DMS114 treated with DMSO at 0.1 percent for 48 hours (cell line): Measurements from ENCODE around the gene TPD52L2.

Experiments used
- DNase-seq: peaks from one replicate; lab custom pipeline; 2025; ENCODE audit not compliant: unreplicated experiment; lab: John Stamatoyannopoulos, UW

The TPD52L2 gene

DNA sequence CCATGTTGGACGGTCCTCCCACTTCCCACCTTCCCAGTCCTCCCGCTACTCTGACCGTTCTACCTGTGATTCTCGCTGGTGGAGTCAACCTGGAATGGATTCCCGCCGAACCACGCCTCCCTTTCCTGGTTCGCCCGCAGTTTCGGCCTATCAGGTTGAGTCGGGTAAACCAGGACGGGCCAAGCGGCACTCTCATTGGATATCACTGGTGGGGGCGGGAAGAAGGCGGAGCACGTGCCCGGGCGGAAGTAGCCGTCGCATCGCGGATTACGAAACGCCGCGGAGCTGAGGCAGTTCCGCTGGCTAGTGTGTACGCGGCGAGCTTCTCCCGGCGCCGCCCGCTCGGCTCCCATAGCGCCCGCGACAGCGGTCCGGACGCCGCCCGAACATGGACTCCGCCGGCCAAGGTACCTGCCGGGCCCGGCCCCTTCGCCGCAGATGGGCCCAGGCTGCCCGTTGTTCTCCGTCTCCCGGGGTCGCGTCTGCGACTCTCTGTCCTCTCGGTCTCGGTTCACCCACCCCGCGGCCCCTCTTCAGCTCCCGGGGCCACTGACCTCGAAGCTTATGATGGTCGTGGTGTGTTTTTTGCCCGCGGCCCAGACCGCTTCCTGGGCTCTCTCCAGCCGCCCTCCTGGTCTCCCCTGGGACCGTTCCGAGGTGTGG lies at the start of gene TPD52L2:
TSS of gene TPD52L2 (plus strand) at position 293 of the 663 bp plus-strand sequence. CDS start at position 389, 96 bp downstream.
- peak; percentile 95 for DNase-seq

DNA sequence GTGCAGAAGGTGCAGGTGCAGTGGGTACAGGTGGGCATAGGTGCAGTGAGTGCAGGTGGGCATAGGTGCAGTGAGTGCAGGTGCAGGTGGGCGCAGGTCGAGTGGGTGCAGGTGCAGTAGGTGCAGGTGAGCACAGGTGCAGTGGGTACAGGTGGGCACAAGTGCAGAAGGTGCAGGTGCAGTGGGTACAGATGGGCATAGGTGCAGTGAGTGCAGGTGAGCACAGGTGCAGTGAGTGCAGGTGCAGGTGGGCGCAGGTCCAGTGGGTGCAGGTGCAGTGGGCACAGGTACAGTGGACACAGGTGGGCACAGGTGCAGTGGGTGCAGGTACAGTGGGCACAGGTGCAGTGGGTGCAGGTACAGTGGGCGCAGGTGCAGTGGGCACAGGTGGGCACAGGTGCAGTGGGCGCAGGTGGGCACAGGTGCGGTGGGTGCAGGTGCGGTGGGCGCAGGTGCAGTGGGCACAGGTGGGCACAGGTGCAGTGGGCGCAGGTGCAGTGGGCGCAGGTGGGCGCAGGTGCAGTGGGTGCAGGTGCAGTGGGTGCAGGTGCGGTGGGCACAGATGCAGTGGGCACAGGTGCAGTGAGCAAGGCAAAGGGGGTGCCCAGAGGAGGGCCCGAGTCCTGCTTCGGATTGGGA lies 49.3 kb upstream of the TPD52L2 start:
- no peak for DNase-seq

DNA sequence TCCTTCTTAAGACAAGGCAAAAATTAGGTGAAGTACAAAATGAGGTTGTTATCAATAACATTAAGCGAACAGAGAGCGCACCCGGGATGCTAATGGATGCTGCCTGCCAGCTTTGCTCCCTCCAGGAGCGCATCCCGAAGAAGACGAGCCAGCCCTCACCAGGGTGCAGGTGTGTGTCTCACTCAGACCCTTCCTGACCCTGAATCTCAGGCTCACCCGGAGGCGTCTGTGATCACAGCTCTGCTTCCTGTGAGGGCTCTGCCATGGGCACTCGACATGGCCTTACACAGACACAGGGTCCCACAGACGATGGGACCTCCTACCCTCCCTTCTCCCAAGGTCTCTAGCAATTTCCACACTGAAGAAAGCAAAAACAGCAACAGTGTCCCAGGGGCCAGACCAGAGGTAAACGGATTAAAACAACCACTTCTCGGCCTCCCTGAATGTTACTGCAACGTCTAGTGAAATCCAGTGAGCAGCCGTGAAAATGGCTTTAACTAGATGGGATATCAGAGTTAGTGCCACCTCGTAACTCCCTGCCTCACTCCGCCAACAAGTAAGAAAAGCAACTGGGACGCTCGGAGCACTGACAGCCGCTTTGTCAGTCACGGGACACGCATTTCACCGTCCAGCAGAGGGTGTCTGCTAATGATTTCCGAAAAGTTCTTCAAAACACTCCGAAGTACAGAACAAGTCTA lies 45.7 kb upstream of the TPD52L2 start:
- DNase-seq = peak; percentile 43

DNA sequence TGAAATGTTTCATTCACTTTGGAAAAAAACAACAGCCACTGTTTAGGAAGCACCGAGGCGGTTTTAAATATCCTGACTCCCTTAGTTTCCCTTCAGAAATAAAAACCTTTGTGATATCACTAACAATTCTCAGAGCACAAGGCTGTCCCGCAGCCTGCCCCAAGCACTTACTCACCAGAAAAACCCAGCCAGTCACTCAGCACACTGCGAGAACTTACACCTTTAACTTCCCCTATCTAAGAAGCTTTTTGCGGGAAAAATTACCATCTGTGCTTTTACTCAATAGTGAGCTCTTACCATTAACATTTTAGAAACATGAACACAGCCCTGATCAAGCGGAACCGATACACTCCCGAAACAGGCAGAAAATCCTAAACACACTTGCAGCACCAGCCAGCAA lies 43.3 kb upstream of the TPD52L2 start:
- no peak for DNase-seq

DNA sequence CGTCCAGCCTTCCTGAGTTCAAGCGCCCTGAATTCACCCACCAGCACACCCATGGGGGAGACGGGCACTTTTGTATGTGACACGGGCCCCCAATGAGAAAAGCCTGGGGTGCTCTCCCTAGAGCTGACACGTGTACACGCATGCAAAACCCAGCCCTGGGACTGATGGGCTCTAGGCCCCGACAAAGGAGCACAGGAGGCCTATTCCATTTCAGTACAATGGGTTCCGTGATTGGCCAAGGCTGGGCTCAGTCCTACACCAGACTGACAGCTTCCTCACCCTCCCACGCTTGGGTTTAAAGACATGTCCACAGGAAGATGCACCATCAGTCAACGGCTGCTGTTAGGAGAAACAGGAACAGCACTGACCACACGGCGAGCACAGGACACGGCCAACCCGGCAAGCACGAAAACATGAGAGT lies 42.8 kb upstream of the TPD52L2 start:
- no peak for DNase-seq

DNA sequence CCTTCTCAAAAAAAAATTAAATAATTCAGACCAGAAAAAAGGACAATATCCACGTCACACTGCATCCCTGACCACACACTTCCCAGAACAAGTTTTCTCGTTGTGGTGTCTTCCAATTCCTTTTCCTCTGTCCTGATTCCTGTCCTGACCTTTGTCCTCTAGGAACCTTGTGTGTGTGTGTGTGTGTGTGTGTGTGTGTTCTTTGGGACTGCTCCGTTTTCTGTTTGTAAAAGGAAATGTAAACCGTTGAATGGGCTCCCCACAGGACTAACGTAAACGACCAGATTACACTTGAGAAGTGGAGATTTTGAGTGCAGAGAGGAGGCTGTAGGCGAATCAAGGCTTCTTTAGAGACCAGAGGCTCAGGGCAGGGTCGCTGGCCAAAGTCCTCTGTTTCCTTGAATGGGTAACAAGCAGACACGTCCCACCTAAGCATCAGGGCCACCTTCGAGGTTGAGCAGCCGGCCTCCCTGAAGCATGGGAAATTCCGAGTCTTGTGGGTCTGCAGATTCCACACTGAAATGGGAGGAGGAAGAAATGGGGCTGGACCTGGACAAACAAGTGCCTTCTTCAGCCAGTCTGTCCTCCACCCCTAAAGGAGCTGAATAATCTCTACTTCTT lies 41.3 kb upstream of the TPD52L2 start:
- no peak for DNase-seq

DNA sequence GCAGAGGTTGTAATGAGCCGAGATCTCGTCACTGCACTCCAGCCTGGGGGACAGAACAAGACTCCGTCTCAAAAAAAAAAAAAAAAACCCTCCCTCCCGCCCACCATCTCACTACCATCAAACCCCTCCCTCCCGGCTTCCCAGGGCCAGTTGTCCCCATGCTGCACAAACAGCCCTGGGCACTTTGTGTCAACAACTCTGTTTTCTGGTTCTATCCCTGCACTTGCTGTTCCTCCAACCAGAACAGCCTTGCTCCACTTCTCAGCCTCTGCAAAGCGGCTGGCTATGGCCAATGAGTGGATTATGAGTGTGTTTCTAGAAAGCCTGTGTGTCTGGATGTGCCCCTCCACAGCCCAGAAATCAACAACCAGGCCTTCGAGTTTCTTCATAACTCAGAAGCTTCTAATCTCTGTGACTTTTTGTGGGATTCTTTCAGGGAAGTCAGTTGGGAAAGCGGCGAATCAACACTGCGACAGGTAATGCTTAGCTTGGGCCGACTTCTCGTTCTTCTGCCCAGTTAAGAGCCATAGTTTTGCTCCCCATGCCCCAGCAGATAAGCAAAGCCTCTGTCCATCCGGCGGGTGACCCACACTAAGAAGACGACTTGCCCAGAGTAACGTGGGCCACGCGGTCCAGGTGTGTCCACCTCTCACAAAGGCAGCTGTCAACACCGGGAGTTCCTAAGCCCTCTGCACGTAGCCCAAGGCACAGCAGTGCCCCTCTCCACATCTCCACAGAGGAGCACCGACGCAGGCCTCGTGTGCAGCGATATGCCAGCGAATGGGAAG lies 39.5 kb upstream of the TPD52L2 start:
- DNase-seq = no peak

DNA sequence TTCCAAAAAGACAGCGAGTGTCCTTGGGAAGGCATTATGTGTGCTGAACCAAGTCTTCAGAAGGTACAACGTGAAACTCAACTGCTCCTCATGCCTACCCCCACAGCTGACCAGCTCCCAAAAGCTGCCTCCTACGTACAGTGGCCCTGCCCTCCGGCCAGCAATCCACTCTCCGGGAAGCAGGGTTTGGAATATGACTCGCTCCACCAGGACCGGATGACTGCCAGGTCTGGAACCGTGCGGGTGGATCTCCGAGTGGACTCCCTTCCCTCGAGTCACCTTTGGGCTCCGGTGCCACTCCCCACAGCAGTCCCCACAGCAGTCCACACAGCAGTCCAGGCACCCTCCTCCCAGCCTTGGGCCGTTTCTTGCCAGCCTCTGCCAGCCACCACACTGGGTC lies 38.3 kb upstream of the TPD52L2 start:
- DNase-seq = no peak

DNA sequence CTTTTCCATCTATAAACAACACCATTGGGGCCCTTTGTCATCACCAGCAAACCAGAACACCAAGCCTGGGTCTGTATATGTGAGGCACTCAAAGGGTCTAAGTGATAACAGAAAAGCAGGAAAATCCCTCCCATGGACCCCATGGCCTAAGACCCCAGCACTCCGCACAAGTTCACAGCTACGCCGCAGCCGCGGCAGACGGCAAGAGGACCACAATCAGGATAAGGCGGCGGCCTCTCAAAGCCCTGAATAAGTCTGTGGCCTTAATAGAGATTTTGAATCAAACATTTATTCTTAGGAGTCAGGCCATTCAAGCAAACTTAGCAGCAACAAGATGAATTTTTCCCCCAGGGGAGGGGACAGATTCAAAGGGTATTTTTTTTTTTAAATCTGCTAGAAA lies 36.9 kb upstream of the TPD52L2 start:
- no peak for DNase-seq

DNA sequence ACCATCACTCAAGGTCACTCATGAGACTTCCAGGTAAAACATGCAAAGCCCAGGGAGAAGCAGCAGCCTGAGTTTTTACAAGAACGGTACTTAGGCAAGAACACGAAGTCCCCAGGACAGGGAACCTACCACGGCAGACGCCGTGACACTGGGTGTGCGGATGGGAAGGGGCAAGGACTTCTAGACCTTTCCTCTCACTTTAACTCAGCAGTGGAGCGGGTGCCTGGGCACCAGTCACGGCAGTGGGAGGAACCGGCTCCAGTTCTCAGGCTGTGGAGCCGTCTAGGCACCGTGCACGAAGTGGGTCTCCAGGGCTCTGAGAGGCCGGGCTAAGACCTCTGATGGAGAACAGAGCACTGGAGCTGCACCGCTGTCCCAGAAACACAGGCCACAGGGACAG lies 36.5 kb upstream of the TPD52L2 start:
- no peak for DNase-seq

DNA sequence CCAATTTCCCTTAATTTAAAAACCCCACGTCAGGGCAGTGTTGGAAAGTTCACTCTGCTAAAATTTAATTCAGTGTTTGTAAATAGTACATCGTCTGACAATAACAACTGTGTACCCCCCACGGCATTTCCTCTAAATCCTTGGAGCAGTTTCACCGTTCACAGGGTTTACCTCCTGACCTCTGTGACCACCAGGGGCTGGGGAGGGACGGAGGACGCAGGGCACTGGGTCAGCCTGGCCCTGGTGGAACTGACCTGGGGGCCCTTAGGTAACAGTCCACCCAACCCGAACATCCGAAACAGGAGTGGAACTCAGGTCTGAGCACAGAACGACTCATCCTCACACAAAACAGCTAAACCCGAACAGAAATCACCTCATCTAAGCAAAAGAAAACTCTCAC lies 36.1 kb upstream of the TPD52L2 start:
- DNase-seq = no peak

DNA sequence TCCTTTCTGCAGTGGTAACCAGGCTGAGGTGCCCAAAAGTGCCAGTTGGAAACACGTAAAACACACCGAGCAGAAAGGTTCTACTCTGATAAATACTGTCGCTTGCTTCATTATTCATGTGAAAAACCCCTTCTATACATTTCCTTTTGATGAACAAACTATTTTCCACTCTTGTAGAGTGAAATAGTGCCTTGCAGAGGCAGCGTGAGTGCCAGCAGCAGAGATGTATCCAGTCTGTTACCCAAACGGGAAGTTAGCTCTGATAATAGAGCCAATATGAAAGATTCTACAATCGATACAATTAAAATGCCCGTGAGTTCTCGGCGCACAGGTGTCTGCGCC lies 35.5 kb upstream of the TPD52L2 start:
- DNase-seq = no peak

DNA sequence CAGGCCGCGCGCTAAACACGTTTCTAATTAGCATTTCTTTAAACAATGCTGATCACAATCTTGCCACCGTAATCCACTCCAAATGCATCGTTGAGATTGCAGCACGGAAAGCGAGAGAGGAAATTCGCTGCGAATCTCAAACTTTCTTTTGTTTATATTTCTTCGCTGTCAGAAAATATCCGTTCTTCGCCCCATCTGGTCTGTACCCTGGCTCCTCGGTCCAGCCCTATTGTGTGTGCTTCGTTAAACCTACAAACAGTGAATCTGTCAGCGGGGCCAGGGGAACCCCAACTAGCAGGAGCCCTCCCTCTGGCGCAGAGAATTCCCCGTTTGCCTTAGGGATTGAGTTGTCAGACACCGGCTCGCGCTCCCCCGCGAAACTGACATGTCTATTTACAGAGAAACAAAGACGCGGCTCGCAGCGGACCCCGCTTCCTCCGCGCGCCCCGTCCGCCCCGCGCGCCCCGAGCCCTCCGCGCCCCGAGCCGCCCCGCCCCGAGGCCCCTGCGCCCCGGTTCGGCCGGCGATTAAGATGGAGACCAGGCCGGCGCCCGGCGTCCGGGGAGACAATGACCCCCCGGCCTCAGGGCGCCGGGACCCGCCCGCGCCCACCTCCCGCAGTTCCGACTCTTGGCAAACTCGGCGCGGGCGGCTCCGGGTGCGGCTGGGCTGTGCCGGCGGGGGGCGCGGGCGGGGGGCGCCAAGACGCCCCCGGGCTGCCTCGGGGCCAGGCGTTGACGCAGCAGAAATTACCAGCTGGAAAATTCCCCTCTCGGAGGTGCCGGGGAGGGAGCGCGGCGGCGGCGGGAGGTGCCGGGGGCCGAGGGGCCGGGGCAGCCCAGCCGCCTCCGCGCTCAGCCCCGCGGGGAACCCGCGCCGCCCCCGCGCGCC lies 34.9 kb upstream of the TPD52L2 start:
- no peak for DNase-seq

DNA sequence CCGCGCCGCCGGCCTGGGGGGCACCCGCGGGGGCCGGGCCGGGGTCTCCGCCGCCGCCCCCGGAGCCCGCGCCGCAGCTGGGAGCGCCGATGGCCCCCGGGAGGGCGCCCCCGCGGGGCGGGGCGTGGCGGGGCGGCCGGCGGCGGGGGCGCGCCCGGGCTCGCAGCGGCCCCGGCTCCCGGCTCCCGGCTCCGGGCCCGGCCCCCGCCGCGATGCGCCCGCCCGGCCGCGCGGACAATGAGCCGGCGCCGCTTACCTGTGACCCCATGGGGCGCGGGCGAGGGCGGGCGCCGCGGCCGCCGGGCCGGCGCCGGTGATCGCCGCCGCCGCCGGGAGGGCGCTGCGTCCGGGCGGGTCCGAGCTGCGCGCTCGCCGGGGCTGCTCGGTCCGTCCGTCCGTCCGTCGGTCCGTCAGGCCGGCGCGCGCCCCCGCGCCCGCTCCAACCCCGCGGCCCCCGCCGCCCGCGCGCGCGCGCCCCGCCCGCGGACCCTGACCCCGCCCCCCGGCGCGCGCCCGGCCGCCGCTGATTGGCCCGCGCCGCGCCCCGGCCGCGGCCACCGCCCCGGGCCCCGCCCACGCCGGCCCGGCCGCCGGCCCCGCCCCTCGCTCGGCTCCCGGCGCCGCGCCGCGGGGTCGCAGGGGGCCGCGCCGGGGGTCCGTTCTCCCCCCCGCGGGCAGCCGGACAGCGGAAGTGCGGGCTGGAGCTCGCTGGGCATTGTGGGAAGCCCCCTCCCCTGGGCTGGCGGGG lies 34.1 kb upstream of the TPD52L2 start, which contains the start of gene ZBTB46:
TSS of gene ZBTB46 (minus strand) at position 424 of the 748 bp plus-strand sequence. CDS start 40,507 bp downstream, outside the sequence.
- no peak for DNase-seq

DNA sequence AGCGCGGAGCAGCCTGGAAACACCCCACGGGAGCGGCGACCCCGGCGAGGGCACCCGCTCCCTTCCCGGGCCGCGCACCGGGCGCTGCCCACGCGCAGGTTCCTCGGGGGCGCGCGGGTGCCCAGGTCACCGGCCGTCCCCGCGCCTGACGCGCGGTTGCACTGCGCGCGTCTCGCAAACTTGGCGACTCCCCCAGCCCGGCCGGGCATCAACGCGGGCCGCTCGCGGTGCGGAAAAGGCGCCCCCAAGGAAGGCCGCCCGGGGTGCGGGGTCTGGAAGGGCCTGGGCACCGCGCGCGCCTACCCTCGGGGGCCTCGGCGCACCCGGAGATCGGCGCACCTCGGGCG lies 33.5 kb upstream of the TPD52L2 start:
- DNase-seq = no peak

DNA sequence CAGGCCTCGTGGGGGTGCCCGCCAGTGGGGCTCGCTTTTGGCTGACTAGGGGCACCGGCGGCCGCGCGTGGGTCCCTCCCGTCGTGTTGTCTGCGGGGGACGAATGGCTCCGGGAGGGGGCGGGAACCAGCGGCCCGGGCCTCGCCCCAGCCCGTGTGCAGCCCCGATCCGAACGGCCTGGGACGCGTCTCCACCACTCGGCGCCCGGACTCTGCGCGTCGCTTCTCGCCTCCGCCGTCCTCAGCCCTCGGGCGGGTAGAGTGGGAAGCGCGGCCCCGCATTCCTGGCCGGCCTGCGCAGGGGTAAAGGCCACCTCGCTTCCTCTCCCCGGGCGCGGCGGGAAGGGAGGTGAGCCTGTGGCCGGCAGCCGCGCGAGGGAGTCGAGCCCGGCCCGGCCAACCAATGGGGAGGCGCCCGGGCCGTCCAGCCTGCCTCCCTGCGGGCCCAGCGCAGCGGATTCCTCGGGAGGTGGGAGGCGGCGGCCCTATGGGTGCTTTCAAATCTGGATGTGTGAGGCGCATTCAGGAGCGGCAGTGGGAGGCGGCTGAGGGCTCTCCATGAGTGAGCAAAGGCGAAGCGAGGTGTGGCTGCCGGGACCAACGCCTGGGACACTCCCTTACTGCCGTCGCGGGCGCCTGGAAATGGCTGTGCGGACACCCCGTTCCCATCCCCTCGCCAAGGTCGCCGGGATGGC lies 32.9 kb upstream of the TPD52L2 start:
- no peak for DNase-seq

DNA sequence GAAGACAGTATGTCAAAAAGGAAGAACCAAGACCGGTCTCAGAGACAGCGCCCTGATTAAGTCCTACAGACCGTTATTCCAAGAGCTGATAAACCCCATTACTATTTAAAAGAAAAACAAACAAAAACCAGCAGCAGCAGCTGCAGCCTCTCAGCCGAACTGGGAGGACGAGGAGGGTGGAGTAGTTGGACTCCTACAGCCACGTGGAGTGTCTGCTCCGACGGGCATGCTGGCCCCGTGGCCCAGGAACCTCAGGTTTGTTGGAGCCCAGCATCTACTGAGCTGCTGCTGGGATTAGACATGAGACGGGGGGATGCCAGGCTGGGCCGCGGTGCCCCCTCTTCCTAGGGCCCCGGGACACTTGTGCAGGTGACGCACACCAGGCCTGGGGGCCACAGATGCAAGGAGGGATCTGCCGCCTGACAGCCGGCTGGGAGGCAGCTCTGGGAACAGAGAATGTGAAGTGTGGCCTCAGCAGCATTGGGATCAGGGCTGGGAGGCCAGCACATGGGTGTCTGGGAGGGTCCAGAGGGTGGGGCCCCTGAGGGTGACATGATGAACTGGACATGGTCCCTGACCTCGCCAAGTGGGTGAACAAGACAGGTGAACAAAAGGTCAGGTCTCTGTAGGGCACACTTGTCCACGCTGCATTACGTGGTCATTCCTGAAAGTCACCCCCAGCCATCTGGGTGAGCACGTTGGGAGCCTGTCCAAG lies 31.1 kb upstream of the TPD52L2 start:
- no peak for DNase-seq

DNA sequence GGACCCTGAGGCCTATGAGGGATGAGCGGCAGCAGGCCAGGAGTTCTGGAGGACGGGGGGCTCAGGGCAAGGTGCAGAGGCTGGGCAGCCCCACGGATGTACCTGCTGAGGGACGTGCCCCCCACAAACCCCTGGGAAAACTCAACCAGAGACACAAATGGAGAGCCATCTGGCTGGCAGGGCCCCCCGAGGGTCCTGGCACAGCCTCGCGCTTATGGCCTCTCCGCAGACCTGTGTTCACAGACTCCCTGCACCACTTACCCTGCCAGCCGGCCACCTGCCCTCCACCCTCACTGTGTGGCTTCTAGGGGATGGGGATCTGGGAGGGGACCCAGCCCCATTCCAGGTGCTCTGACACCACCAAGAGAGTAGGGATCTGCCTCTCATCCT lies 30.6 kb upstream of the TPD52L2 start:
- DNase-seq = no peak
